HEK293 (cell line): ENCODE results near the gene CDC20.

Experiments
- CTCF ChIA-PET: fragments of 350-600 bp; formaldehyde crosslinking; extraction: SDS; loops from one replicate; lab custom pipeline; 2021; ENCODE audit warnings: antibody characterized with exemption; lab: Yijun Ruan, JAX
- POLR2A ChIA-PET: fragments of 300-600 bp; formaldehyde crosslinking; extraction: SDS; loops from one replicate; lab custom pipeline; 2020; ENCODE audit warnings: antibody characterized with exemption, inconsistent platforms; lab: Yijun Ruan, JAX
- H3K27ac ChIP-seq: fragments of 200-500 bp; sonication (Bioruptor generic); 2 replicates; pipeline ENCODE4 v1.5.1; 2014; ENCODE audit warnings: low read depth, low read length, control low read depth, inconsistent platforms; ENCODE audit errors: extremely low read depth
- H3K36me3 ChIP-seq, 2 experiments: fragments of 200-500 bp in 1 of 2; sonication (Bioruptor generic) in 1 of 2; 1 replicate in 1 of 2; 2 replicates in 1 of 2; pipeline ENCODE4 v1.5.1; 2014 to 2017; ENCODE audit warnings: inconsistent platforms in 2 of 2, low read length in 2 of 2; ENCODE audit not compliant: control insufficient read depth in 2 of 2, insufficient read depth in 1 of 2
- H3K4me1 ChIP-seq: fragments of 200-500 bp; sonication (Bioruptor generic); 2 replicates; pipeline ENCODE4 v1.5.1; 2014; ENCODE audit warnings: mild to moderate bottlenecking, low read length, inconsistent platforms; ENCODE audit not compliant: control insufficient read depth, insufficient read depth
- H3K4me3 ChIP-seq: 2 replicates; pipeline ENCODE4 v1.5.1; 2011; ENCODE audit warnings: low read depth, mild to moderate bottlenecking, control low read depth, low read length, moderate library complexity
- H3K9me3 ChIP-seq: fragments of 200-500 bp; sonication (Bioruptor generic); 2 replicates; pipeline ENCODE4 v1.5.1; 2014; ENCODE audit warnings: low read depth, low read length, inconsistent platforms; ENCODE audit not compliant: control insufficient read depth, insufficient read depth
- GLIS2 ChIP-seq: fragments of 450-650 bp; formaldehyde crosslinking; IDR thresholded peaks from 2 replicates; pipeline ENCODE4 v1.5.1; 2016; ENCODE audit warnings: missing biosample characterization, missing genetic modification characterization
- KLF1 ChIP-seq: fragments of 450-650 bp; formaldehyde crosslinking; IDR thresholded peaks from 2 replicates; pipeline ENCODE4 v1.5.1; 2016; ENCODE audit warnings: missing biosample characterization, missing genetic modification characterization
- PRDM10 ChIP-seq: fragments of 450-650 bp; formaldehyde crosslinking; IDR thresholded peaks from 2 replicates; pipeline ENCODE4 v1.5.1; 2016; ENCODE audit warnings: missing biosample characterization, missing genetic modification characterization
- RBAK ChIP-seq: fragments of 450-650 bp; formaldehyde crosslinking; IDR thresholded peaks from 2 replicates; pipeline ENCODE4 v1.5.1; 2016; ENCODE audit warnings: missing biosample characterization, missing genetic modification characterization
- SETDB1 ChIP-seq: IDR thresholded peaks from one replicate; pipeline ENCODE4 v1.6.1; 2017; ENCODE audit warnings: mild to moderate bottlenecking, low read length, moderate library complexity, mixed read lengths; ENCODE audit not compliant: insufficient read length
- SP3 ChIP-seq: fragments of 450-650 bp; formaldehyde crosslinking; IDR thresholded peaks from 2 replicates; pipeline ENCODE4 v1.5.1; 2016; ENCODE audit warnings: missing biosample characterization, missing genetic modification characterization
- TCF7L2 ChIP-seq: IDR thresholded peaks from 2 replicates; pipeline ENCODE4 v1.6.1; 2011; ENCODE audit warnings: low read depth, mild to moderate bottlenecking, inconsistent platforms, low read length, moderate library complexity, borderline replicate concordance
- TRIM28 ChIP-seq: IDR thresholded peaks from 2 replicates; pipeline ENCODE4 v1.6.1; 2011; ENCODE audit warnings: low read length, control low read depth, borderline replicate concordance
- ZBTB10 ChIP-seq: fragments of 450-650 bp; formaldehyde crosslinking; IDR thresholded peaks from 2 replicates; pipeline ENCODE4 v1.5.1; 2016; ENCODE audit warnings: missing biosample characterization, missing genetic modification characterization
- ZBTB17 ChIP-seq: fragments of 450-650 bp; formaldehyde crosslinking; IDR thresholded peaks from 2 replicates; pipeline ENCODE4 v1.5.1; 2016; ENCODE audit warnings: missing biosample characterization, missing genetic modification characterization
- ZBTB8A ChIP-seq: fragments of 450-650 bp; formaldehyde crosslinking; IDR thresholded peaks from 2 replicates; pipeline ENCODE4 v1.5.1; 2016; ENCODE audit warnings: missing biosample characterization, missing genetic modification characterization
- ZFHX2 ChIP-seq: fragments of 450-650 bp; formaldehyde crosslinking; conservative IDR thresholded peaks from 2 replicates; pipeline ENCODE4 v1.5.1; 2016; ENCODE audit warnings: missing biosample characterization, missing genetic modification characterization
- ZIC2 ChIP-seq: fragments of 450-650 bp; formaldehyde crosslinking; IDR thresholded peaks from 2 replicates; pipeline ENCODE4 v1.5.1; 2016; ENCODE audit warnings: missing biosample characterization, missing genetic modification characterization
- ZNF169 ChIP-seq: fragments of 450-650 bp; formaldehyde crosslinking; IDR thresholded peaks from 2 replicates; pipeline ENCODE4 v1.5.1; 2016; ENCODE audit warnings: missing biosample characterization, missing genetic modification characterization
- ZNF174 ChIP-seq: fragments of 450-650 bp; formaldehyde crosslinking; IDR thresholded peaks from 2 replicates; pipeline ENCODE4 v1.5.0; 2017; ENCODE audit warnings: missing biosample characterization, mild to moderate bottlenecking, missing genetic modification characterization
- ZNF202 ChIP-seq: fragments of 450-650 bp; formaldehyde crosslinking; IDR thresholded peaks from 2 replicates; pipeline ENCODE4 v1.5.1; 2016; ENCODE audit warnings: missing biosample characterization, missing genetic modification characterization, borderline replicate concordance
- ZNF239 ChIP-seq: fragments of 450-650 bp; formaldehyde crosslinking; IDR thresholded peaks from 2 replicates; pipeline ENCODE4 v1.5.1; 2016; ENCODE audit warnings: missing biosample characterization, missing genetic modification characterization
- ZNF24 ChIP-seq: fragments of 450-650 bp; formaldehyde crosslinking; IDR thresholded peaks from 2 replicates; pipeline ENCODE4 v1.5.1; 2016; ENCODE audit warnings: missing biosample characterization, missing genetic modification characterization
- ZNF248 ChIP-seq: fragments of 450-650 bp; formaldehyde crosslinking; IDR thresholded peaks from 2 replicates; pipeline ENCODE4 v1.5.1; 2017; ENCODE audit warnings: missing biosample characterization, missing genetic modification characterization
- ZNF274 ChIP-seq, 2 experiments: fragments of 200-500 bp in 1 of 2; fragments of 450-650 bp in 1 of 2; sonication (Bioruptor generic) in 1 of 2; formaldehyde crosslinking in 1 of 2; IDR thresholded peaks; 2 replicates each; pipeline versions ENCODE4 v1.5.1 to v1.6.1; 2014 to 2016; ENCODE audit warnings: borderline replicate concordance in 1 of 2, inconsistent platforms in 1 of 2, low read length in 1 of 2, missing biosample characterization in 1 of 2, missing genetic modification characterization in 1 of 2
- ZNF341 ChIP-seq: fragments of 450-650 bp; formaldehyde crosslinking; IDR thresholded peaks from 2 replicates; pipeline ENCODE4; 2016; ENCODE audit warnings: low read depth, missing biosample characterization, missing genetic modification characterization
- ZNF416 ChIP-seq: fragments of 450-650 bp; formaldehyde crosslinking; IDR thresholded peaks from 2 replicates; pipeline ENCODE4 v1.5.1; 2016; ENCODE audit warnings: missing biosample characterization, missing genetic modification characterization
- ZNF501 ChIP-seq: fragments of 450-650 bp; formaldehyde crosslinking; IDR thresholded peaks from 2 replicates; pipeline ENCODE4 v1.5.1; 2016; ENCODE audit warnings: missing biosample characterization, missing genetic modification characterization
- ZNF510 ChIP-seq: fragments of 450-650 bp; formaldehyde crosslinking; IDR thresholded peaks from 2 replicates; pipeline ENCODE4 v1.5.1; 2018; ENCODE audit warnings: mild to moderate bottlenecking, missing genetic modification characterization, missing biosample characterization; ENCODE audit not compliant: insufficient replicate concordance
- ZNF514 ChIP-seq: fragments of 450-650 bp; formaldehyde crosslinking; IDR thresholded peaks from 2 replicates; pipeline ENCODE4 v1.5.1; 2016; ENCODE audit warnings: missing biosample characterization, missing genetic modification characterization
- ZNF530 ChIP-seq: fragments of 450-650 bp; formaldehyde crosslinking; IDR thresholded peaks from 2 replicates; pipeline ENCODE4 v1.5.1; 2016; ENCODE audit warnings: low read depth, missing biosample characterization, missing genetic modification characterization
- ZNF785 ChIP-seq: fragments of 450-650 bp; formaldehyde crosslinking; IDR thresholded peaks from 2 replicates; pipeline ENCODE4 v1.5.1; 2016; ENCODE audit warnings: missing biosample characterization, missing genetic modification characterization
- ZNF843 ChIP-seq: fragments of 450-650 bp; formaldehyde crosslinking; IDR thresholded peaks from 2 replicates; pipeline ENCODE4 v1.5.1; 2016; ENCODE audit warnings: missing biosample characterization, missing genetic modification characterization
- TF ChIP-seq, protein P1 (sequence below): fragments of 450-650 bp; formaldehyde crosslinking; IDR thresholded peaks from 2 replicates; pipeline ENCODE4 v1.5.1; 2016; ENCODE audit warnings: missing biosample characterization, missing genetic modification characterization

Gene CDC20

DNA sequence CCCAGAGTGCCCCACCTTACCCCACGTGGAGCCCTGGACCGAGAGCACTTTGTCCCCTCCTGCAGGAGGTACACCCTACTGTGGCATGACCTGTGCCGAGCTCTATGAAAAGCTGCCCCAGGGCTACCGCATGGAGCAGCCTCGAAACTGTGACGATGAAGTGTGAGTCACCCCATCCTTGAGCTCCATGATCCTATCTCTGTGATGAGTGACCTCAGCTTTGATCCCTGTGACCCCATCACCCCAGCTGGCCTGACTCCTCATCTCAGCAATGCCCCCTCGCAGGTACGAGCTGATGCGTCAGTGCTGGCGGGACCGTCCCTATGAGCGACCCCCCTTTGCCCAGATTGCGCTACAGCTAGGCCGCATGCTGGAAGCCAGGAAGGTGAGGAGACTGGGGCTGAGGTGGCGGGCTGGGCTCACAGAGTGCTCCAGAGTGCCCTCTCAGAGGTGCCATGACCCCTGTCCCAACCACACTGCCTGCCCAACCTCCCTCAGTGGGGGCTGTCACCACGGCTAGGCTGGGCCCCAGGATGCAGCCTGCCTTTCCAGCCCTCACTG, 37.4 kb upstream of the CDC20 start:
- ChIA-PET CTCF (no interaction called here), POLR2A (interaction anchor here (0.5 kb wide), 1 partner anchor 45 kb away, joined by 3 read pairs; no protein-coding TSS in a partner anchor)
- no peaks in the 10 kb centered on the region for H3K4me1 ChIP-seq
- H3K9me3 ChIP-seq: no peaks in the 10 kb centered on the region
- no peak overlapping the region for H3K4me3 ChIP-seq
- TF ChIP-seq ZNF510 (tag by site-specific recombination) (no peak), ZNF239 (tag by site-specific recombination) (no peak), ZNF501 (tag by site-specific recombination) (no peak), ZFHX2 (no peak), SP3 (no peak), ZBTB10 (tag by site-specific recombination) (no peak), ZNF248 (tag by site-specific recombination) (no peak), KLF1 (tag by site-specific recombination) (no peak), GLIS2 (tag by site-specific recombination) (no peak), SETDB1 (no peak)
- H3K27ac ChIP-seq: no peak overlapping the region
- no peaks in the 10 kb centered on the region for H3K36me3 ChIP-seq

DNA sequence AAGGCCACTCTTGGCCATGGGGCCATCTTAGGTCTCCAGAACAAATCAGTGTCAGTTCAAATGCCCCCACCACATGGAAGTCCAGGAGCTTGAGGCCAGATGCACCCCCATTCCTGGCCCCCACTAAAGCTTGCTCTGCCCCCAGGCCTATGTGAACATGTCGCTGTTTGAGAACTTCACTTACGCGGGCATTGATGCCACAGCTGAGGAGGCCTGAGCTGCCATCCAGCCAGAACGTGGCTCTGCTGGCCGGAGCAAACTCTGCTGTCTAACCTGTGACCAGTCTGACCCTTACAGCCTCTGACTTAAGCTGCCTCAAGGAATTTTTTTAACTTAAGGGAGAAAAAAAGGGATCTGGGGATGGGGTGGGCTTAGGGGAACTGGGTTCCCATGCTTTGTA, 36.3 kb upstream of the CDC20 start:
- Histone ChIP-seq H3K36me3 (no peaks in the 10 kb centered on the region), H3K9me3 (no peaks in the 10 kb centered on the region), H3K4me1 (no peaks in the 10 kb centered on the region), H3K27ac (no peak overlapping the region), H3K4me3 (no peak overlapping the region)
- CTCF ChIA-PET: interaction anchor here (1.2 kb wide), 1 partner anchor 28 kb away, joined by 4 read pairs; no protein-coding TSS in a partner anchor
- TF ChIP-seq TCF7L2 (no peak), ZNF530 (no peak), ZNF24 (no peak), ZNF785 (tag by site-specific recombination) (no peak), ZBTB17 (no peak), ZNF174 (tag by site-specific recombination) (no peak), ZNF514 (tag by site-specific recombination) (no peak), ZNF202 (no peak), ZIC2 (no peak), ZNF248 (tag by site-specific recombination) (no peak), ZNF274 (IDR thresholded peaks at IDR 0.05; ENCODE audit: low read length) (no peak), ZNF274 (tag by site-specific recombination; IDR thresholded peaks at IDR 0.05; ENCODE audit: borderline replicate concordance) (no peak), ZNF341 (tag by site-specific recombination) (no peak), PRDM10 (tag by site-specific recombination) (no peak), ZNF843 (tag by site-specific recombination) (no peak), ZBTB8A (tag by site-specific recombination) (no peak), ZNF416 (no peak), ZNF169 (no peak), TRIM28 (no peak), RBAK (tag by site-specific recombination) (no peak)
- TF ChIP-seq, protein P1, sequence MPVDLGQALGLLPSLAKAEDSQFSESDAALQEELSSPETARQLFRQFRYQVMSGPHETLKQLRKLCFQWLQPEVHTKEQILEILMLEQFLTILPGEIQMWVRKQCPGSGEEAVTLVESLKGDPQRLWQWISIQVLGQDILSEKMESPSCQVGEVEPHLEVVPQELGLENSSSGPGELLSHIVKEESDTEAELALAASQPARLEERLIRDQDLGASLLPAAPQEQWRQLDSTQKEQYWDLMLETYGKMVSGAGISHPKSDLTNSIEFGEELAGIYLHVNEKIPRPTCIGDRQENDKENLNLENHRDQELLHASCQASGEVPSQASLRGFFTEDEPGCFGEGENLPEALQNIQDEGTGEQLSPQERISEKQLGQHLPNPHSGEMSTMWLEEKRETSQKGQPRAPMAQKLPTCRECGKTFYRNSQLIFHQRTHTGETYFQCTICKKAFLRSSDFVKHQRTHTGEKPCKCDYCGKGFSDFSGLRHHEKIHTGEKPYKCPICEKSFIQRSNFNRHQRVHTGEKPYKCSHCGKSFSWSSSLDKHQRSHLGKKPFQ: no peak
- POLR2A ChIA-PET: no interaction called here
